Measurements from ENCODE around the gene PER2.
"Not testable (repeated sequence)": the region's sequence is repeated elsewhere in the genome, so short reads cannot be mapped to it uniquely, and the experiment has no call there.

Gene PER2

GRCh38 chr2:238287737-238288649 is at the start of gene PER2:
TSS of gene PER2 (minus strand) at chr2:238288610. CDS start at chr2:238277936, 10,674 bp downstream.
- no peak for DNase-seq

- DNase-seq: no peak
Measured at GRCh38 chr2:238337846-238338245, 49.4 kb upstream of the PER2 start.

- no peak for DNase-seq
Measured at GRCh38 chr2:238336793-238337444, 48.5 kb upstream of the PER2 start.

GRCh38 chr2:238336151-238336550 is 47.7 kb upstream of the PER2 start:
- no peak for DNase-seq

GRCh38 chr2:238335591-238335990 is 47.2 kb upstream of the PER2 start:
- DNase-seq: not testable (repeated sequence)

GRCh38 chr2:238334885-238335284 is 46.5 kb upstream of the PER2 start:
- no peak for DNase-seq

GRCh38 chr2:238331916-238332315 is 43.5 kb upstream of the PER2 start:
- DNase-seq: no peak

GRCh38 chr2:238330391-238330790 is 42.0 kb upstream of the PER2 start:
- no peak for DNase-seq

- DNase-seq: no peak
Measured at GRCh38 chr2:238327751-238328150, 39.3 kb upstream of the PER2 start.

GRCh38 chr2:238326801-238327365 is 38.5 kb upstream of the PER2 start:
- DNase-seq: no peak

- no peak for DNase-seq
Measured at GRCh38 chr2:238325694-238326093, 37.3 kb upstream of the PER2 start.

- DNase-seq: not testable (repeated sequence)
Measured at GRCh38 chr2:238324248-238324647, 35.8 kb upstream of the PER2 start.

- DNase-seq: no peak
Measured at GRCh38 chr2:238322001-238322411, 33.6 kb upstream of the PER2 start.

- no peak for DNase-seq
Measured at GRCh38 chr2:238321467-238321866, 33.1 kb upstream of the PER2 start.

- DNase-seq: no peak
Measured at GRCh38 chr2:238320648-238321281, 32.4 kb upstream of the PER2 start.

- DNase-seq: peak; percentile 92
Measured at GRCh38 chr2:238320246-238320647, 31.8 kb upstream of the PER2 start, which contains the start of gene TRAF3IP1. TSS of gene TRAF3IP1 (plus strand) at chr2:238320518. CDS start at chr2:238320663, 145 bp downstream.

GRCh38 chr2:238315031-238315595 is 26.7 kb upstream of the PER2 start:
- no peak for DNase-seq

- DNase-seq: no peak
Measured at GRCh38 chr2:238314576-238314975, 26.2 kb upstream of the PER2 start.

- DNase-seq: no peak
Measured at GRCh38 chr2:238313991-238314350, 25.6 kb upstream of the PER2 start.

GRCh38 chr2:238313289-238313990 is 25.0 kb upstream of the PER2 start:
- DNase-seq: no peak

GRCh38 chr2:238310721-238311120 is 22.3 kb upstream of the PER2 start:
- not testable (repeated sequence) for DNase-seq

- DNase-seq: no peak
Measured at GRCh38 chr2:238308177-238308576, 19.8 kb upstream of the PER2 start.
